HepG2 (cell line): ENCODE results near the gene ZNF514. TPM values are rescaled to one million over a fixed set of nuclear protein-coding genes. Genes with fewer than 3 reads are reported as not detected.

Experiments used
- FOXK1 ChIP-seq: sonication (generic); formaldehyde crosslinking; IDR thresholded peaks from 2 replicates; pipeline ENCODE4 v1.4.0; 2020; ENCODE audit warnings: low read depth, missing genetic modification reagents, borderline replicate concordance
- HOXD1 ChIP-seq: sonication (generic); formaldehyde crosslinking; IDR thresholded peaks from 2 replicates; pipeline ENCODE4 v1.5.0; 2020; ENCODE audit warnings: missing genetic modification reagents
- MXI1 ChIP-seq: IDR thresholded peaks from 3 replicates; pipeline ENCODE4 v1.6.1; 2012; ENCODE audit warnings: low read depth, low read length, inconsistent platforms, borderline replicate concordance
- NFIB ChIP-seq: sonication (generic); formaldehyde crosslinking; IDR thresholded peaks from 2 replicates; pipeline ENCODE4 v1.9.0; 2021; ENCODE audit warnings: missing genetic modification reagents, mild to moderate bottlenecking, borderline replicate concordance
- NR2F2 ChIP-seq: IDR thresholded peaks from 2 replicates; pipeline ENCODE4 v1.6.1; 2012; ENCODE audit warnings: low read depth, inconsistent platforms, borderline replicate concordance
- SOX5 ChIP-seq: IDR thresholded peaks from 2 replicates; pipeline ENCODE4 v1.6.1; 2016; ENCODE audit warnings: borderline replicate concordance
- SRSF4 ChIP-seq: fragments of 200-400 bp; formaldehyde crosslinking; IDR thresholded peaks from one replicate; pipeline ENCODE4 v1.6.1; 2018; ENCODE audit warnings: mild to moderate bottlenecking, low read depth, low read length, moderate library complexity; ENCODE audit not compliant: poor library complexity, severe bottlenecking
- ZMYM2 ChIP-seq: sonication (generic); formaldehyde crosslinking; IDR thresholded peaks from 2 replicates; pipeline ENCODE4 v1.8.0; 2022; ENCODE audit warnings: mild to moderate bottlenecking, missing genetic modification reagents
- ZNF10 ChIP-seq: sonication (generic); formaldehyde crosslinking; IDR thresholded peaks from 2 replicates; pipeline ENCODE4 v1.4.0; 2020; ENCODE audit warnings: mild to moderate bottlenecking, low read depth, missing genetic modification reagents, borderline replicate concordance
- ZNF160 ChIP-seq: sonication (generic); formaldehyde crosslinking; IDR thresholded peaks from 2 replicates; pipeline ENCODE4 v1.8.0; 2022; ENCODE audit warnings: mild to moderate bottlenecking, inconsistent platforms, missing genetic modification reagents
- ZNF350 ChIP-seq: sonication (generic); formaldehyde crosslinking; IDR thresholded peaks from 2 replicates; pipeline ENCODE4 v1.4.0; 2020; ENCODE audit warnings: mild to moderate bottlenecking, low read depth, missing genetic modification reagents, borderline replicate concordance
- ZNF564 ChIP-seq: sonication (generic); formaldehyde crosslinking; IDR thresholded peaks from 2 replicates; pipeline ENCODE4 v1.8.1; 2023; ENCODE audit warnings: mild to moderate bottlenecking, missing genetic modification reagents
- ZNF570 ChIP-seq: sonication (generic); formaldehyde crosslinking; IDR thresholded peaks from 2 replicates; pipeline ENCODE4 v1.4.0; 2020; ENCODE audit warnings: mild to moderate bottlenecking, missing genetic modification reagents, borderline replicate concordance
- ZNF615 ChIP-seq: sonication (generic); formaldehyde crosslinking; IDR thresholded peaks from 2 replicates; pipeline ENCODE4 v1.5.0; 2020; ENCODE audit warnings: mild to moderate bottlenecking, missing genetic modification reagents, borderline replicate concordance
- ZNF710 ChIP-seq: sonication (generic); formaldehyde crosslinking; IDR thresholded peaks from 2 replicates; pipeline ENCODE4 v1.5.0; 2020; ENCODE audit warnings: mild to moderate bottlenecking, missing genetic modification reagents, borderline replicate concordance
- polyA plus RNA-seq, 8 experiments: library from polyadenylated mRNA; depleted of rRNA in 3 of 8; stranded (reverse) in 7 of 8; unstranded in 1 of 8; fragments of >200 nt; fragmentation: Illumina TruSeq in 4 of 8; extraction: Trizol in 4 of 8; gene quantifications; 2 replicates each; pipeline versions ENCODE4 v1.2.1 to v1.2.3, GENCODE V29; 2011 to 2016; ENCODE audit warnings: low read depth in 4 of 8, missing spikeins in 1 of 8, mixed read lengths in 1 of 8; ENCODE audit not compliant: insufficient read depth in 1 of 8
- total RNA-seq, 5 experiments: library from RNA; depleted of rRNA; stranded (reverse); fragments of >200 nt; fragmentation: Illumina TruSeq; extraction: Trizol; gene quantifications; 2 replicates each; pipeline ENCODE4 v1.2.3, GENCODE V29; 2016; ENCODE audit warnings: low read depth in 1 of 5
- TF ChIP-seq, protein P1 (sequence below): sonication (generic); formaldehyde crosslinking; IDR thresholded peaks from 2 replicates; pipeline ENCODE4 v1.5.1; 2020; ENCODE audit warnings: mild to moderate bottlenecking, missing genetic modification reagents
- TF ChIP-seq, protein P2 (sequence below): sonication (generic); formaldehyde crosslinking; conservative IDR thresholded peaks from 2 replicates; pipeline ENCODE4 v1.4.0; 2020; ENCODE audit warnings: mild to moderate bottlenecking, missing genetic modification reagents, moderate library complexity
- TF ChIP-seq, protein P3 (sequence below): sonication (generic); formaldehyde crosslinking; IDR thresholded peaks from 2 replicates; pipeline ENCODE4 v1.8.0; 2022; ENCODE audit warnings: mild to moderate bottlenecking, missing genetic modification reagents

ZNF514 gene
- total and polyA plus RNA-seq, 2 of the 13 experiments (the other 11 are each of a cell fraction or from before 2014, with no cell fraction given) = 15.2 to 18.7 TPM

- TF ChIP-seq MXI1 = no peak
- no peak for TF ChIP-seq SRSF4
- no peak for TF ChIP-seq NFIB (CRISPR knock-in tag)
- TF ChIP-seq ZNF570 (CRISPR knock-in tag) = peak; percentile 78; the same call in 1 of the 2 replicates
- no peak; the same call in 1 of the 2 replicates for TF ChIP-seq FOXK1 (CRISPR knock-in tag)
- TF ChIP-seq ZNF564 (CRISPR knock-in tag) = peak; percentile 77
- peak; percentile 94 for TF ChIP-seq HOXD1 (CRISPR knock-in tag)
- peak; percentile 52; the same call in 1 of the 2 replicates for TF ChIP-seq SOX5 (CRISPR knock-in tag)
- TF ChIP-seq ZMYM2 (CRISPR knock-in tag) = no peak
- TF ChIP-seq ZNF350 (CRISPR knock-in tag) = peak; percentile 22; the same call in 1 of the 2 replicates
- TF ChIP-seq, protein P1, sequence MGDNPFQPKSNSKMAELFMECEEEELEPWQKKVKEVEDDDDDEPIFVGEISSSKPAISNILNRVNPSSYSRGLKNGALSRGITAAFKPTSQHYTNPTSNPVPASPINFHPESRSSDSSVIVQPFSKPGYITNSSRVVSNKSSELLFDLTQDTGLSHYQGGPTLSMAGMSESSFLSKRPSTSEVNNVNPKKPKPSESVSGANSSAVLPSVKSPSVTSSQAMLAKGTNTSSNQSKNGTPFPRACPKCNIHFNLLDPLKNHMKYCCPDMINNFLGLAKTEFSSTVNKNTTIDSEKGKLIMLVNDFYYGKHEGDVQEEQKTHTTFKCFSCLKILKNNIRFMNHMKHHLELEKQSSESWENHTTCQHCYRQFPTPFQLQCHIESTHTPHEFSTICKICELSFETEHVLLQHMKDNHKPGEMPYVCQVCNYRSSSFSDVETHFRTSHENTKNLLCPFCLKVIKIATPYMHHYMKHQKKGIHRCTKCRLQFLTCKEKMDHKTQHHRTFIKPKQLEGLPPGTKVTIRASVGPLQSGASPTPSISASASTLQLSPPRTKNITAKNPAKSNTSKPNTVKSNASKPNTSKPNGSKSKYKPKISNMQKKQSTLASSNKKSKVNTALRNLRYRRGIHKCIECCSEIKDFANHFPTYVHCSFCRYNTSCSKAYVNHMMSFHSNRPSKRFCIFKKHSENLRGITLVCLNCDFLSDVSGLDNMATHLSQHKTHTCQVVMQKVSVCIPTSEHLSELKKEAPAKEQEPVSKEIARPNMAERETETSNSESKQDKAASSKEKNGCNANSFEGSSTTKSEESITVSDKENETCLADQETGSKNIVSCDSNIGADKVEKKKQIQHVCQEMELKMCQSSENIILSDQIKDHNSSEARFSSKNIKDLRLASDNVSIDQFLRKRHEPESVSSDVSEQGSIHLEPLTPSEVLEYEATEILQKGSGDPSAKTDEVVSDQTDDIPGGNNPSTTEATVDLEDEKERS (CRISPR knock-in tag) = peak; percentile 94
- no peak for TF ChIP-seq ZNF710 (CRISPR knock-in tag)
- peak; percentile 42; the same call in 1 of the 2 replicates for TF ChIP-seq ZNF160 (CRISPR knock-in tag)
- TF ChIP-seq, protein P2, sequence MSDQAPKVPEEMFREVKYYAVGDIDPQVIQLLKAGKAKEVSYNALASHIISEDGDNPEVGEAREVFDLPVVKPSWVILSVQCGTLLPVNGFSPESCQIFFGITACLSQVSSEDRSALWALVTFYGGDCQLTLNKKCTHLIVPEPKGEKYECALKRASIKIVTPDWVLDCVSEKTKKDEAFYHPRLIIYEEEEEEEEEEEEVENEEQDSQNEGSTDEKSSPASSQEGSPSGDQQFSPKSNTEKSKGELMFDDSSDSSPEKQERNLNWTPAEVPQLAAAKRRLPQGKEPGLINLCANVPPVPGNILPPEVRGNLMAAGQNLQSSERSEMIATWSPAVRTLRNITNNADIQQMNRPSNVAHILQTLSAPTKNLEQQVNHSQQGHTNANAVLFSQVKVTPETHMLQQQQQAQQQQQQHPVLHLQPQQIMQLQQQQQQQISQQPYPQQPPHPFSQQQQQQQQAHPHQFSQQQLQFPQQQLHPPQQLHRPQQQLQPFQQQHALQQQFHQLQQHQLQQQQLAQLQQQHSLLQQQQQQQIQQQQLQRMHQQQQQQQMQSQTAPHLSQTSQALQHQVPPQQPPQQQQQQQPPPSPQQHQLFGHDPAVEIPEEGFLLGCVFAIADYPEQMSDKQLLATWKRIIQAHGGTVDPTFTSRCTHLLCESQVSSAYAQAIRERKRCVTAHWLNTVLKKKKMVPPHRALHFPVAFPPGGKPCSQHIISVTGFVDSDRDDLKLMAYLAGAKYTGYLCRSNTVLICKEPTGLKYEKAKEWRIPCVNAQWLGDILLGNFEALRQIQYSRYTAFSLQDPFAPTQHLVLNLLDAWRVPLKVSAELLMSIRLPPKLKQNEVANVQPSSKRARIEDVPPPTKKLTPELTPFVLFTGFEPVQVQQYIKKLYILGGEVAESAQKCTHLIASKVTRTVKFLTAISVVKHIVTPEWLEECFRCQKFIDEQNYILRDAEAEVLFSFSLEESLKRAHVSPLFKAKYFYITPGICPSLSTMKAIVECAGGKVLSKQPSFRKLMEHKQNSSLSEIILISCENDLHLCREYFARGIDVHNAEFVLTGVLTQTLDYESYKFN (CRISPR knock-in tag) = peak; percentile 60
- TF ChIP-seq, protein P3, sequence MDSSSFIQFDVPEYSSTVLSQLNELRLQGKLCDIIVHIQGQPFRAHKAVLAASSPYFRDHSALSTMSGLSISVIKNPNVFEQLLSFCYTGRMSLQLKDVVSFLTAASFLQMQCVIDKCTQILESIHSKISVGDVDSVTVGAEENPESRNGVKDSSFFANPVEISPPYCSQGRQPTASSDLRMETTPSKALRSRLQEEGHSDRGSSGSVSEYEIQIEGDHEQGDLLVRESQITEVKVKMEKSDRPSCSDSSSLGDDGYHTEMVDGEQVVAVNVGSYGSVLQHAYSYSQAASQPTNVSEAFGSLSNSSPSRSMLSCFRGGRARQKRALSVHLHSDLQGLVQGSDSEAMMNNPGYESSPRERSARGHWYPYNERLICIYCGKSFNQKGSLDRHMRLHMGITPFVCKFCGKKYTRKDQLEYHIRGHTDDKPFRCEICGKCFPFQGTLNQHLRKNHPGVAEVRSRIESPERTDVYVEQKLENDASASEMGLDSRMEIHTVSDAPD (CRISPR knock-in tag) = peak; percentile 81
- no peak for TF ChIP-seq ZNF10
- TF ChIP-seq ZNF615 = no peak
- TF ChIP-seq NR2F2 = no peak
These were observed 38.0 kb downstream of the ZNF514 start, which contains the start of gene MRPS5 (continued) for GRCh38 chr2:95121407-95122196.
